Ammon's horn (tissue), 1 donor: ENCODE data around the gene TCHH.
"Not testable (repeated sequence)": the region's sequence is repeated elsewhere in the genome, so short reads cannot be mapped to it uniquely, and the experiment has no call there.

Experiments
- DNase-seq: peaks from one replicate; pipeline ENCODE4 v3.0.0-alpha.2; 2016; ENCODE audit warnings: low spot score

TCHH gene

GRCh38 chr1:152115344-152115743, at the start of gene TCHH:
Gene TCHH (minus strand): TSS chr1:152115444. CDS start chr1:152114080, 1,364 bp downstream.
- no peak for DNase-seq

- no peak for DNase-seq
Observed at GRCh38 chr1:152164517-152165136, 49.4 kb upstream of the TCHH start.

GRCh38 chr1:152162792-152163463, 47.7 kb upstream of the TCHH start:
- DNase-seq: no peak

GRCh38 chr1:152160576-152160975, 45.3 kb upstream of the TCHH start:
- DNase-seq: peak; percentile 35

- DNase-seq: no peak
Observed at GRCh38 chr1:152159144-152159543, 43.9 kb upstream of the TCHH start, which contains the start of gene RPTN. Gene RPTN (minus strand): TSS chr1:152159228. CDS start chr1:152157889, 1,339 bp downstream.

GRCh38 chr1:152153996-152154395, 38.8 kb upstream of the TCHH start:
- no peak for DNase-seq

- no peak for DNase-seq
Observed at GRCh38 chr1:152151646-152152045, 36.4 kb upstream of the TCHH start.

GRCh38 chr1:152148981-152149380, 33.7 kb upstream of the TCHH start:
- DNase-seq: no peak

GRCh38 chr1:152148051-152148450, 32.8 kb upstream of the TCHH start:
- DNase-seq: no peak

- DNase-seq: no peak
Observed at GRCh38 chr1:152145769-152146168, 30.5 kb upstream of the TCHH start.

GRCh38 chr1:152144674-152145183, 29.5 kb upstream of the TCHH start:
- not testable (repeated sequence) for DNase-seq

- DNase-seq: no peak
Observed at GRCh38 chr1:152143150-152143887, 28.1 kb upstream of the TCHH start.

- DNase-seq: peak; percentile 66
Observed at GRCh38 chr1:152141971-152142584, 26.8 kb upstream of the TCHH start.

GRCh38 chr1:152137215-152137614, 22.0 kb upstream of the TCHH start:
- DNase-seq: no peak

- DNase-seq: no peak
Observed at GRCh38 chr1:152130186-152130585, 14.9 kb upstream of the TCHH start.

GRCh38 chr1:152127673-152128072, 12.4 kb upstream of the TCHH start:
- DNase-seq: no peak

- DNase-seq: no peak
Observed at GRCh38 chr1:152125834-152126443, 10.7 kb upstream of the TCHH start.

- DNase-seq: no peak
Observed at GRCh38 chr1:152118915-152119314, 3.7 kb upstream of the TCHH start.

GRCh38 chr1:152112885-152113432, 2.3 kb downstream of the TCHH start:
- DNase-seq: no peak

GRCh38 chr1:152112101-152112884, 3.0 kb downstream of the TCHH start:
- DNase-seq: peak; percentile 22

- DNase-seq: peak; percentile 21
Observed at GRCh38 chr1:152111515-152111968, 3.7 kb downstream of the TCHH start.
